EL (cell line): ENCODE measurements around the gene GLIPR2.
"Not testable (repeated sequence)": the region's sequence is repeated elsewhere in the genome, so short reads cannot be mapped to it uniquely, and the experiment has no call there.

Experiments used
- DNase-seq: peaks from one replicate; pipeline ENCODE4 v3.0.0-alpha.2; 2016

Gene GLIPR2

GRCh38 chr9:36145970-36146369 lies 9.4 kb downstream of the GLIPR2 start:
- no peak for DNase-seq

- no peak for DNase-seq
Observed at GRCh38 chr9:36146651-36147050, 10.1 kb downstream of the GLIPR2 start.

GRCh38 chr9:36147441-36148175 lies 11.1 kb downstream of the GLIPR2 start:
- no peak for DNase-seq

- DNase-seq, result peak; percentile 98
Observed at GRCh38 chr9:36148311-36149051, 11.9 kb downstream of the GLIPR2 start.

- DNase-seq, result peak; percentile 87
Observed at GRCh38 chr9:36149197-36149596, 12.7 kb downstream of the GLIPR2 start.

- no peak for DNase-seq
Observed at GRCh38 chr9:36150574-36151315, 14.2 kb downstream of the GLIPR2 start.

GRCh38 chr9:36151316-36152210 lies 15.0 kb downstream of the GLIPR2 start:
- DNase-seq, result peak; percentile 88

- no peak for DNase-seq
Observed at GRCh38 chr9:36152741-36153438, 16.4 kb downstream of the GLIPR2 start.

- no peak for DNase-seq
Observed at GRCh38 chr9:36153746-36154145, 17.2 kb downstream of the GLIPR2 start.

- DNase-seq, result peak; percentile 49
Observed at GRCh38 chr9:36154331-36154952, 17.9 kb downstream of the GLIPR2 start.

- DNase-seq, result no peak
Observed at GRCh38 chr9:36156116-36156515, 19.6 kb downstream of the GLIPR2 start.

- no peak for DNase-seq
Observed at GRCh38 chr9:36158122-36158521, 21.6 kb downstream of the GLIPR2 start.

GRCh38 chr9:36158917-36159316 lies 22.4 kb downstream of the GLIPR2 start:
- DNase-seq, result no peak

GRCh38 chr9:36159509-36159908 lies 23.0 kb downstream of the GLIPR2 start:
- not testable (repeated sequence) for DNase-seq

- not testable (repeated sequence) for DNase-seq
Observed at GRCh38 chr9:36160126-36160525, 23.6 kb downstream of the GLIPR2 start.

- no peak for DNase-seq
Observed at GRCh38 chr9:36161187-36161586, 24.7 kb downstream of the GLIPR2 start.

GRCh38 chr9:36162211-36162738 lies 25.7 kb downstream of the GLIPR2 start:
- DNase-seq, result no peak

GRCh38 chr9:36163049-36163785 lies 26.7 kb downstream of the GLIPR2 start:
- peak; percentile 71 for DNase-seq

- peak; percentile 35 for DNase-seq
Observed at GRCh38 chr9:36163786-36164170, 27.2 kb downstream of the GLIPR2 start.

GRCh38 chr9:36164372-36164771 lies 27.8 kb downstream of the GLIPR2 start:
- no peak for DNase-seq
